ENCODE measurements around the gene NUMBL.
"Not testable (repeated sequence)": the region's sequence is repeated elsewhere in the genome, so short reads cannot be mapped to it uniquely, and the experiment has no call there.

Gene NUMBL

DNA sequence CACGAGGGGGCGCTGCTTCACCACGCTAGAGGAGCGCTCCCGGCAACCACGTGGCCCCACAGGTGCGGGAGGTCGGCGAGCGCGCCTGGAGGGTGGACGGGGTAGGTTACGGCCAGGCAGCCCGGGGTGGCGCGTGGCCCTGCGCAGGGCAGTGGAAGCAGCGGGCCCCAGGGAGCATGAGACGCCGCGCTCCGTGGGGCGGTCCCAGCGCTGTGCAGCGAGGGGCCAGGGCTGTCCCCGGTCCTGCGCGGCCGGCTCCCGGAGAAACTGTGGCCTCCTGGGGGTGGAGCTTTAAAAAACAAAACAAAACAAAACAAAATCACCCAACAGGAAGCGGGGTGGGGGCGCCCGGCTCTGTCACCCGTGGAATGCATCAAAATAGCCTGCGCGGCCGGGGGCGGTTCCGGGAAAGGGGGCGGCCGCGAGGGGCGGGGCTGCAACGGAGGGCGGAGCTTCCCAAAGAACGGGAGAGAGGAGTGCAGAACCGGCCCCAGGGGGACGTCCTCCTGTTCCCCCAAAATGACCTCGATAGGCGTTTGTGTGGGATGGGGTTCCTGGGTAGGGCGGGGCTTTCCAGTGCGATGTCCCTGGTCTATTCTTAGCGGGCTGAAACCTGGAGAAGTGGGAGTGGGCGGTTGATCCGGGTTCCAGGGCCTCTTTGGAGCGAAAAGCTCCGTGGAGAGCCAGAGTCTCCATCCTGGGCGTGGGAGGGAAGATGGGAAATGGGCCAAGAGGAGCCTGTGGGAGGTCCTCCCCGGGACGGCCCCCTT lies 27.3 kb downstream of the NUMBL start:
- DNase-seq, result peak; percentile 85 to 93

DNA sequence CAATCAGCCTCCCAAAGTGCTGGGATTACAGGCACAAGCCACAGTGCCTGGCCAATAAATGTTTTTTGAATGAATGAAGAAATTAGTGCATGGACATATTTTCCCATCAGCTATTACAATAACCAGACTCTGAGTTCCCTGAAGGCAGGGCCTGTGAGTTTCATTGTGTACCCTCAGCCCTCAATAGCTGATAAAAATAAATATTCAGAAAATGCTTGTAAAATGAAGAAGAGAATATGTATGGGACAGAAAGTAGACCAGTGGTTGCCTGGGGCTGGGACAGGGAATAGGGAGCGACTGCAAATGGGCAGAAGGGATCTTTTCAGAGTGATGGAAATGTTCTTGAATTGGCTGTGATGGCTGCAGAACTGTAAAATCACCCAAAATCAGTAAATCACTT lies 28.8 kb downstream of the NUMBL start:
- no peak for DNase-seq

DNA sequence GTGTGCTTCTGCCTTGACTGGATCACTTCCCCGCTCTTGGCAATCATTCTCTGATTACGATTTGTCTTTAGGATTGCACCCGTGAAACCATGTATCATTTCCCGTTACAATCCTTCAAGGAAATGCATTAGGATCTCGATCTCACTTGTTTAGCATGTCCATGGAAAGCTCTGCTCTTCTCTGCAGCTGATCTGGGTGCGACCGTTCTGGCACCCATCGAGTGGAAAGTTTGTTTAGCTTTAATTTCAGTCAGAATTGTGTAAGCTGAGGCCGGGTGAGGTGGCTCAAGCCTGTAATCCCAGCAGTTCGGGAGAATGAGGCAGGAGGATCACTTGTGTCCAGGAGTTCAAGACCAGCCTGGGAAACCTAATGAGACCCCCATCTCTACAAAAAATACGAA lies 30.9 kb downstream of the NUMBL start:
- no peak for DNase-seq

DNA sequence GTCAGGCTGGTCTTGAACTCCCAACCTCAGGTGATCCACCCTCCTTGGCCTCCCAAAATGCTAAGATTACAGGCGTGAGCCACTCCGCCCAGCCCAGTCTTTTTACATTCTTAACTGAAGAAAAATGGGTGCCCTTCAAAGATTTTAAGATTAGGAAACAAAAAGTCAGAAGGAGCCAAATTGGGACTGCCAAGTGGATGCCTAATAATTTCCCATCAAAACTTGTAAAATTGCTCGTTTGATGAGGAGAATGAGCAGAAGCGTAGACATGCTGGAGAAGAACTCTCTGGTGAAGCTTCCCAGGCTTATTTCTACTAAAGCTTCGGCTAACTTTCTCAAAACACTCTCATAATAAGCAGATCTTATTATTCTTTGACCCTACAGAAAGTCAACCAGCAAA lies 31.3 kb downstream of the NUMBL start:
- no peak for DNase-seq

DNA sequence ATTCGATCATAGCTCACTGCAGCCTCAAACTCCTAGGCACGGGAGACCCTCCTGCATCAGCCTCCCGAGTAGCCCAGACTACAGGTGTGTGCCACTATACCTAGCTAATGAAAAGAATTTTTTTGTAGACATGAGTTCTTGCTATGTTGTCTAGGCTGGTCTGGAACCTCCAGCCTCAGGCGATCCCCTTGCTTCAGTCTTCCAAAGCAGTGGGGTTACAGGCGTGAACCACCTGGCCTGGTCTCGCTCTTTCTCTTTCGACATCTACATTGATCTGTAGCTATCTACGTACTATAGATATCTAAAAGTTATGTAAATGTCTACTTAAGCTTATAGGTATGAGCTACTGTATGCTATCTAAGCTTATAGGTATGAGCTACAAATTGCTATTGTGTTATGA lies 32.4 kb downstream of the NUMBL start:
- DNase-seq, result no peak

DNA sequence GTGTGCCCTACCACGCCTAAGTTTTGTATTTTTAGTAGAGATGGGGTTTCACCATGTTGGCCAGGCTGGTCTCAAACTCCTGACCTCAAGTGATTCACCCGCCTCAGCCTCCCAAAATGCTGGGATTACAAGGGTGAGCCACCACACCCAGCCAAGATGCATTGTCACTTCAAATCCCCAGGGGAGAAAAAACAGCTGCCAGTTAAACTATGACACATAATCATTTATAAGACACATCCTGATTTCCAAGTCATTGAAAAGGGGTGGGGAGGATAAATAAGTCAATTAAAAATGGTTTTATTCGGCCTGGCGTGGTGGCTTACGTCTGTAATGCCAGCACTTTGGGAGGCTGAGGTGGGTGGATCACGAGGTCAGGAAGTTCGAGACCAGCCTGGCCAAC lies 34.8 kb downstream of the NUMBL start:
- not testable (repeated sequence) for DNase-seq

DNA sequence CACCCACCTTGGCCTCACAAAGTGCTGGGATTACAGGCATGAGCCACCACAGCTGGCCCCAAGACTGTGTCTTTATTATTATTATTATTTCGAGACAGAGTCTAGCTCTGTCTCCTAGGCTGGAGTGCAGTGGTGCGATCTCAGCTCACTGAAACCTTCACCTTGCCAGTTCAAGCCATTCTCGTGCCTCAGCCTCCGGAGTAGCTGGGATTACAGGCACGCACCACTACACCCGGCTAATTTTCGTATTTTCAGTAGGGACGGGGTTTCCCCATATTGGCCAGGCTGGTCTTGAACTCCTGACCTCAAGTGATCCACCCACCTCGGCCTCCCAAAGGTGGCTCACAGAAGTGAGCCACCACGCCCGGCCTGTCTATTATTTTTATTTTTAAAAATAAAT lies 38.1 kb downstream of the NUMBL start:
- DNase-seq, result not testable (repeated sequence)

DNA sequence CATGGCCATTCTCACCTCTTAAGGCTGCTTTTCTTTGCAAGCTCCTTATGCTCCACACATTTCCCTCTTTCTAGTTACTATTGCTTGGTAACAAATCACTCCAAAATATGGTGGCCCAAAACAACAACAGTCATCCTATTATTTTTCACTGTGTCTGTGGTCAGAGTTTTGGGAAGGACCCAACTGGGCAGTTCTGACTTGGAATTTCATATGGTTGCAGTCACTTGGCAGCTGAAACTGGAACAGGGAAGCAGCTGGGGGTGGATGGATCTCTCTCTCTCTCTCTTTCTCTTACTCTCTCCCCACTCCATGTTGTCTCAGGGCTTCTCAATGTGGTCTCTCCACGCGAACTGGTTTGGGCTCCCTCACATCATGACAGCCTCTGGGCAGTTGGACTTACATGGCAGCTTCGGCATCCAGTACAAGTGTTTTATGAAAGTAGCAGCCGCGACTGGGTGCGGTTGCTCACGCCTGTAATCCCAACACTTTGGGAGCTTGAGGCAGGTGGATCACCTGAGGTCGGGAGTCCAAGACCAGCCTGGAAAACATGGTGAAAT lies 39.6 kb downstream of the NUMBL start:
- DNase-seq, result no peak

DNA sequence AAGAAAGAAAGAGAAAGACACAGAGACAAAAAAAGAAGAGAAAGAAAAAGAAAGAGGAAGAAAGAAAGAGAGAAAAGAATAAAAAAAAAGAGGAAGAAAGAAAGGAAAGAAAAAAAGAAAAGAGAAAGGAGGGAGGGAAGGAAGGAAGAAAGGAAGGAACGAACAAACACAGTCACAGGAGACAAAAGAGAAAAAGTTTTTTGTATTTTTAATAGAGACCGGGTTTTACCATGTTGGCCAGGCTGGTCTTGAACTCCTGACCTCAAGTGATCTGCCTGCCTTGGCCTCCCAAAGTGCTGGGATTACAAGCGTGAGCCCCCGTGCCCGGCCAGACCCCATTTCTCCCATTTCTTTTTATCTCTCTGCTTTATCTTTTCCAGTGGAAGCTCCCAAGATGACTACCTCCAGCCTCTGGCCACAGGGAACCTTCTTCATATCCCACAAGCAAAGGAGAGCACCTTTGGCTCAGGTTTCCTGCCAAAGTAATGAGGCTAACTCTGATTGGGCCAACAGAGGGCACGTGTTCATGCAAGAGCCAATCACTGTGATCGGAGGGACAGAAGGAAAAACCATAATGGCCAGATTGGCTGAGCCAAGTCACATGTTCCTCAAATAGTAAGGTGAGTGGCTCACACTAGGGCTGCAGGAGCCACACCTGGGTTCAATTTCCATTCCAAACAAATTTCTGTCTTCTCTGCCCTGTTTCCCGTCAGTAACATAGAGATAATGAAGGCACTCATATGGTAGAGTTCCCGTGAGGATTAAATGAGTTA lies 40.4 kb downstream of the NUMBL start:
- not testable (repeated sequence) for DNase-seq

DNA sequence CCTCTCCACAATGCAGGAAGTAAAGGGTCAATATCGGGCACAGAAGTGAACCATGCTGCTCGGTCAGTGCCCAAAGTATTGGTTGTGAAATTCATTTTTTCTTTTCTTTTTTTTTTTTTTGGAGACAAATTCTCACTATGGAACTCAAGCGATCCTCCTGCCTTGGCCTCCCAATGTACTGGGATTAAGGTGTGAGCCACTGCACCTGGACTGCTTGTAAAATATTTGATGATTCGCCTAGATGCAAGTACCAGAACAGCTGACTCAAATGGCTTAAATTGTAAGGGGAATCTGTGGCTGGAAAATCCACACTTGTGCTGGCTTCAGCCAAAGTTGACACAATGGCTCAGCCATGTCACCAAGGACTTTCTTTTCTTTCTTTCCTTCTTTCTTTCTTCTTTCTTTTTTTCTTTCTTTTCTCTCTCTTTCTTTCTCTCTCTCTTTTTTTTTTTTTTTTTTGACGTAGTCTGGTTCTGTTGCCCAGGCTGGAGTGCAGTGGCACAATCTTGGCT lies 43.7 kb downstream of the NUMBL start:
- no peak for DNase-seq

DNA sequence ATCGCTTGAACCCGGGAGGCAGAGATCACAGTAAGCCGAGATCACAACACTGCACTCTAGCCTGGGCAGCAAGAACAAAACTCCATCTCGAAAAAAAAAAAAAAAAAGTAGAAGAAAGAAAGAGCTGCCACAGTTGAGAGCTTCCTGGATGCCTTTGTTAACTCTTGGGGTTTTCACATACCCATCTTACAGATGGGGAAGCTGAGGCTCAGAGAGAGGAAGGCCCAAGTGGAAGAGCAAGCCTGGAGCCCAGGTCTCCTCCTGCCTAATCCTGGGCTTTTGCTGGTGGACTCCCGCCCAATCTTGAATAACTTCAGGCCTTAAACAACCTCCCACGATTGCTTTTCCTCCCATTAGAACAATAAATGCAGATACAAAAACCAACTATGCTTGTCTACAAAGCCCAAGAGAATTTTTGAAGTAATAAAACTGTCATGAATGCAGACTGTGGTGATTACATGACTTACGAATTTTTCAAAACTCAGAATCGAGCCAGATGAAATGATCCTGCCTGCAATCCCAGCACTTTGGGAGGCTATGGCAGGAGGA lies 47.6 kb downstream of the NUMBL start:
- DNase-seq, result no peak

DNA sequence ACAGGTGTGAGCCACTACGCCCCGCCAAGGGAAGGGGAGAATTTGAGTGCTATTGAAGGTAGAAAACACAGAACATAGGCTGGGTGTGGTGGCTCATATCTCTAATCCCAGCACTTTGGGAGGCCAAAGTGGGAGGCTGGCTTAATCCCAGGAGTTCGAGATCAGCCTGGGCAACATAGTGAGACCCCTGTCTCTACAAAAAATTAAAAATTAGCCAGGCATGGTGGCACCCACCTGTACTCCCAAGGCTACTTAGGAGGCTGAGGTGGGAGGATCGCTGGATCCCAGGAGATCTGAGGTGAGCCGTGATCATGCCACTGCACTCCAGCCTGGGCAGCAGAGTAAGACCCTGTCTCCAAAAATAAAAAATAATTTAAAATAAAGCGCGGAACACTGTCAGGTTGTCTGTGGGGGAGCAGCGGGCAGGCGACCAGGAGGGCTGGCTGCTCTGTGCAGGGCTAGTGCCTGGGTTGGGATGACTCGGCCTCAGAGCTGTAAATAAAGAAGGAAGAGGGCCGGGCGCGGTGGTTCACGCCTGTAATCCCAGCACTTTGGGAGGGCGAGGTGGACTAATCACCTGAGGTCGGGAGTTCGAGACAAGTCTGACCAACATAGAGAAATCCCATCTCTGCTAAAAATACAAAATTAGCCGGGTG lies 48.3 kb downstream of the NUMBL start:
- no peak for DNase-seq

DNA sequence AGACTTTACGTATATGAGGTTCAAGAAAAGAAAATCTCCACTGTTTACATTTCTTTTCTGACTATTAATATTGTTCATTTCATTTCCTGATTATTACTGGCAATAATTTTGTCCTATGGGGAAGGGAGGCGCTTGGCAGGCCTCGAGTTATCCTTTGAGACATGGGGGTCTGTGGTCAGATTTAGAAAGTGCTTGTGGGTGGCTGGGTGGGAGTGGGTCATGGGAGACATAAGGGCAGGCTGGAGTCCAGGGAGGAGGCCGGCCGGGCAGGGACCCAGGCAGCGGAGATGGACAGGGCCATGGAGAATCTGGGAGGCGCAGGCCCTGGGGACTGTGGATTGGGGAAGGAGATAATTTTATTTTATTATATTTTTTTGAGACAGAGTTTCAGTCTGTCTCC lies 49.2 kb downstream of the NUMBL start:
- DNase-seq, result no peak

DNA sequence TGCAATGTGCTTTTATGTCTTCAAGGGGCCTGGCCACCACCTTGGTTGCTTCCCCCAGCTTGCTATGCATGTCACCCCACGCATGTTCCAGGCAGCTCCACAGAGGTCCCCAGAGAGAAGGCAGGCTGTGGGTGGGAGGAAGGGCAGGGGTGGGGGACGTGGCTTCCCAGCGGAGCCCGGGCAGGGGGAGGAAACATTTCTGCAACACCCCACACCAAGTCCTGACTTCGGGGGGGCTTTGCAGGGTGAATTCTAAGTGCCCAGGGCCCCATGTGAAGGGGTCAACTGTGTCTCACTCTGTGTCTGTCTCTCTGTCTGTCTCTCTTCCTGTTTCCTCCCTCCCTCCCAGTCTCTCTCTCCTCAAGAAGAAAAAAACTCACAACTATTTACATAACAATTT lies 49.7 kb downstream of the NUMBL start:
- peak in 1 of 2 donors; percentile 26 for DNase-seq

DNA sequence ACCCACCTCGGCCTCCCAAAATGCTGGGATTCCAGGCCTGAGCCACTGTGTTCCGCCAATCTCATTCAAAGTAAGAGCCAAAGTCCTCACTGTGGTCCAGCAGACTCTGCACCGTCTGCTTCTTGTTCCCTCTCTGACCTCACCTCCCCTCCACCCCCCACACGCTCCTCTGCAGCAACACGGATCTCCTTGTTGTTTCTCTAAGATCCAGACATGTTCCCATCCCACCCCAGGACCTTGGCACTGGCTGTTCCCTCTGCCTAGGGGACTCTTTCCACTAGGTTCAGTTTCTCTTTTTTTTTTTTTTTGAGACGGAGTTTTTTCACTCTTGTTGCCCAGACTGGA lies 50.8 kb downstream of the NUMBL start:
- no peak for DNase-seq

DNA sequence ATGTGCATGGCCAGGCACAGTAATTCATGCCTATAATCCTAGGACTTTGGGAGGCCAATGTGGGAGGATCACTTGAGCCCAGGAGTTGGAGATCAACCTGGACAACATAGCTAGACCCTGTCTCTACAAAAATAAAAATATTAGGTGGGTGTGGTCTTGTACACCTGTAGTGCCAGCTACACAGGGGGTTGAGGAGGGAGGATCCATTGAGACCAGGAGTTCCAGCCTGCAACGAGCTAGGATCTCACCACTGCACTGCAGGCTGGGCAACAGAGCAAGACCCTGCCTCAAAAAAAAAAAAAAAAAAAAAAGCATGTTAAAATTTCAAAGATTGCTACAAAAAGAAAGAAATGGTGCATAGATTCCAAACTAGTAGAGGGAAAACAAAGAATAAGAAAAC lies 52.1 kb downstream of the NUMBL start:
- no peak for DNase-seq

DNA sequence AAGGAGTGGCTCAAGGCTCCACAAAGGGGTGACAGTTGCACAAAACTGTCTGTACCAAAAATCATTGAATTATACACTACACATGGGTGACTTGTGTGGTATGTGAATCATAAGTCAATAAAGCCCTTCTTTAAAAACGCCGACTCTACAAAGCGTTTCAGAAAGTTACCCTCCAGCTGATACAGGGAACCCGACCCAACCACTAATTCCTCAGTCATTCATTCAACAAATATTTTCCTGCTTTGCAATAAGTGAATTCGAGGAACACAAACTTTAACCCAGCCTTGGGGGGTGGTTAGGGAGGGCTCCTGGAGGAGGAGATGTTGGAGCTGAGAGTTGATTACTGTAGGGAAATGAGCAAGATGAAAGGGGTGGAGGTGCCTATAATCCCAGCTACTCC lies 57.2 kb downstream of the NUMBL start:
- DNase-seq, result no peak

DNA sequence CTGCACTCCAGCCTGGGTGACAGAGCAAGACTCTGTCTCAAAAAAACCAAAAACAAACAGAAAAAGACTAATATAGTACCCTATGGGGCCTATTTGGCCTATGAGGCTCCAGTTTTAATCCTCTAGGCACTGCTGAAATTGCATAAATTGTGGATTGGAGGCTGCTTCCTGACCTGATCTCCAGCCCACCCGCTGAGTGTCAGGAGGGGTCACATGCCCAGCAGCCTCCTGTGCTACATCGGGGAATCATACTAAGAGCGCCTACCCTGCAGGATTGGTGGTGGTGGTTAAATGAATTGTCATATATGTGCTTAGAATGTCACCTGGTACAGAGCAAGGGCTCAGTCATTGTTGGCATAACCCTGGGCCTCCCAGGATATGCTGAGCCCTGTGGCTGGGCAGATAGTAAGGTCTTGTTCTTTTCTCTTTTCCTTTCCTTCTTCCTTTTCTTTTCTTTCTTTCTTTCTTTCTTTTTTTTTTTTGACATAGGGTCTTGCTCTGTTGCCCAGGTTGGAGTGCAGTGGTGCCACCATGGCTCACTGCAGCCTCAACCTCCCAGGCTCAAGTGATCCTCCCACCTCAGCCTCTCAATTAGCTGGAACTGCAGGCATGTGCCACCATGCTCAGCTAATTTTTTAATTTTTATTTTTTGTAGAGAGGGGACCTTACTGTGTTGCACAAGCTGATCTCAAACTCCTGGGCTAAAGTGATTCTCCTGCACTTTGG lies 58.0 kb downstream of the NUMBL start:
- DNase-seq, result no peak

DNA sequence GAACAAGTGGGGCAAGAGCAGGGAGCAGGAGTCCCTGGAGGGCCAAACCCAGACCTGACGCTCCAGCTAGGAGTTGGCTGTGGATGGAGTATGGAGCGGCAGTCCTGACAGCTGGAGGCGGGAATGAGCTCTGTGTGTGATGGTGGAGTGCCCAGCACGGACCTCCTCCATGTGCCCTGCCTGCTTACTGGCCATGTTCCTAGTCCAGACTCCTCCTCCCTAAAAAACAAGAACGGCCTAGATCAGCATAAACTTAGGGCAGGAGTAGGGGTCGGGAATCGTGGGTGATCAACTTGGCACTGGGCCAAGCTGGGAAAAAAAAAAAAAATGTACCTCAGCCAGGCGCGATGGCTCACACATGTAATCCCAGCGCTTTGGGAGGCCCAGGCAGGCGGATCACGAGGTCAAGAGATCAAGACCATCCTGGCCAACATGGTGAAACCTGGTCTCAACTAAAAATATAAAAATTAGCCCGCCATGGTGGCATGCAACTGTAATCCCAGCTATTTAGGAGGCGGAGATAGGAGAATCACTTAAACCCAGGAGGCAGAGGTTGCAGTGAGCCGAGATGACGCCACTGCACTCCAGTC lies 59.8 kb downstream of the NUMBL start:
- no peak for DNase-seq

DNA sequence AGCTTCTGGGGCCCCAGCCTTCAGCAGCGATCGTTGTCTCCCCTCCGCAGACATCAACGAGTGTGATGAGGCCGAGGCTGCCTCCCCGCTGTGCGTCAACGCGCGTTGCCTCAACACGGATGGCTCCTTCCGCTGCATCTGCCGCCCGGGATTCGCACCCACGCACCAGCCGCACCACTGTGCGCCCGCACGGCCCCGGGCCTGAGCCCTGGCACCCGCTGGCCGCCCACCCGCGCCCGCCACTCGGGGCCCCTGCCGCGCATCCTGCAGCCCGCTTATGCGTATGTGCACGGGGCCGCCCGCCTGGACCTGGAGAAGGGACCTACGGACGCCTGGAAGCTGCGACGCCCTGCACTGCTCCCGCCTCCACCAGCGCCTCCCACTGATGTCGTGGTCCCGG lies 61.1 kb downstream of the NUMBL start:
- no peak for DNase-seq

DNA sequence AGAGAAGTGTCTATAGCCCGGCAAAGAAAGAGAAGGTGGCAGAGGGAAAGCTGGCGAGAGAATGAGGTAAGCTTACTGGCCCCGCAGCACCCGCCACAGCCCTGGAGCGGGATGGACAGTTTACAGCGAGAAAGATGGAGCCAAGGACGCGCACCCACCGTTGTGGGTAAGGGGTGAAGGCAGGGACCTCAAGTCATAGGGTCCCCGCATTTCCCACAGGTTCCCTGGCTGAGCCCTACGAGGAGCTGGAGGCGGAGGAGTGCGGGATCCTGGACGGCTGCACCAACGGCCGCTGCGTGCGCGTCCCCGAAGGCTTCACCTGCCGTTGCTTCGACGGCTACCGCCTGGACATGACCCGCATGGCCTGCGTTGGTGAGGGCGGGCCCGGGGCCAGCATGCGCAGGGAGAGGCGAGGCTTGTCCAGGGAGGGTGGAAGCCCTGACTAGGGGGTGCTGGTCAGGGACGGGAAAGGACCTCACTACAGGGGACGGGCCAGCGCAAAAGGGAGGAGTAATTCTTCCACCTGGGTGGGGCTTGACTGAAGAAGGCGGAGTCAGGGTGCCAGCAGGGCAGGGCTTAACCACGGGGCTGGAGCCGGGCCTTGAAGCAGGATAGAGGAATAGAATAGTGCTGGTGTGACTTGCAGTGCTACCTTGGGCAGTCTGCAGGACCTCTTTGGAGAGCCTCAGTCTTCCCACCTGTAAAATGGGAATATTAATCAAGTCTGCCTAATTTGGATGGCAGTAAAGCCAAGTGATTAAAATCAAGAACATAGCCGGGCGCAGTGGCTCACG lies 62.8 kb downstream of the NUMBL start:
- no peak for DNase-seq

All from inflammatory macrophage (primary cell).